HG02610 (cell line): ENCODE measurements around the gene F2RL1.
"Not testable (repeated sequence)": the region's sequence is repeated elsewhere in the genome, so short reads cannot be mapped to it uniquely, and the experiment has no call there.

ENCODE experiments used
- ATAC-seq: cut with Tn5 transposase; IDR thresholded peaks from one replicate; pipeline ENCODE4 v1.9.1; 2021; ENCODE audit warnings: mild to moderate bottlenecking, moderate library complexity; ENCODE audit not compliant: unreplicated experiment

F2RL1 gene

GRCh38 chr5:76849419-76850291, 30.8 kb downstream of the F2RL1 start, which contains the start of gene S100Z:
Gene S100Z (plus strand): TSS chr5:76850014. CDS start chr5:76875360, 25,346 bp downstream.
- ATAC-seq = no peak

DNA sequence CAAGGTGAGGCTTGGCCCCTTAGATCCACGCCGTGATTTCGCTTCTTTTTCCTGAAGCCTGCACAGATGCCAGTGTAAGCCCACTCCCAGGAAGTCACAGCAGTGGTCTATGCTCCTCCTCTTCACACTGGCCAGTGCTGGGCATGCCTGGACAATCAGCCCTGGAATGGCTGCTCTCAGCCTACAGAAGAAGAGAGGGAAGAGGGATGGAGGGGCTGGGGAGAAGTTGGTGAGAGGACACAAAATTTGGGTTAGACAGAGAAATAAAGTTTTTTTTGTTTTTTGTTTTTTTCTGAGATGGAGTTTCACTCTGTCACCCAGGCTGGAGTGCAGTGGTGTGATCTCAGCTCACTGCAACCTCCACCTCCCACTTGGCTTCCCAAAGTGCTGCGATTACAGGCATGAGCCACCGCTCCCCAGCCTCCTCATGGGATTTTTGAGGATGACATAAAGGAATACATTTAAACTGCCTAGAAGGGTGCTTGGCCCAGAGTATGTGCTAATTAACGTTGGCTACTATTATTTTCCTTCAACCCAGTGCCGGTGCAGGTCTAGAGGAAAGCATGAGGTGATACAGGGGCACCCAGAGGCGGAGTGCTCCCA, 31.8 kb downstream of the F2RL1 start:
- ATAC-seq = no peak

DNA sequence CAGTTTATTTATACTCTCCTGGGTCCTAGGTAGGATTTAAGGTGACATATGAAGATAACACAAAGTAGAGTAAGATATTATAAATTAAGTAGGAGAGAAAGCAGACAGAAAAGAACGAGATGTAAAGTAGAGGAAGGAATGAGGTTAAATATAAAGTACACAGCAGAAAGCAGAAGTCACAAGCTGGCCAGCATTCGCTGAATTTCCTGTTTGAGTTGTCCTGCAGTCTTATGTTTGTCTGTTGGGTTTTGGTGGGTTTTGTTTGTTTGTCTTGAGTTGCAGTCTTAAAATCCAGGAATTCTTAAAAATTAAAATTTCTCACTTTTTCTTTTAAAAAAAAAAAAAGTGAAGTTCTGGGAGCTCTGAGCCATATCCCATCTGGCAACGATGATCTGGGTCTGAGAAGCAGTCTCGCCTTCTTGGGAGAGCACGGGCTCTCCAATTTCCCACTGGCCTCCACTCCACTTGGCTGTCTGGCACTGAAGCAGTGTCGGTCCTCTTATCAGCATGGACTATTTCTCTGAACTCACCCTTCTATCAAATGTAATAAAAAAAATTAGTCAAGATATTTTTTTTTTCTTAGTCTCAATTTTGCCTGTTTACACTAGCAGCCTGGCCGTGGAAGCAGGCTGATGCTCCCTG, 33.0 kb downstream of the F2RL1 start:
- no peak for ATAC-seq

DNA sequence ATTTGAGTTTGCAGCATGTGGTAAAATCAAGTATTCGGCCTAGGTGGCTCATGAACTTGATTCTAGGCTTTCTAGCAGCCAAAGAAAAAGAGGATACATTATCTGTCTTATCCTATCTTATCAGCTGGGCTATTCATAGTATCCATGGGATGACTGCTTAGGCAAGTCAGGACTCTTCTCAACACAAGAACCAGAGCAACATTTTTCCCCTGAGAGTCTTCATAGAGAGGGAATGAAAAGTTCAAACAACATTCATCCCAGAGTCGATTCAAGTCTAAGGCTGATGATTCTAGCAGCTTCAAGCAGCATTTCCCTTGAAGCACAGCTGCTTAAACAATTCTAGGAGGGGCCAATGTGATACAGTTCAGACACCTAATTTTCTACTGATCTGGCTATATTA, 33.9 kb downstream of the F2RL1 start:
- no peak for ATAC-seq

DNA sequence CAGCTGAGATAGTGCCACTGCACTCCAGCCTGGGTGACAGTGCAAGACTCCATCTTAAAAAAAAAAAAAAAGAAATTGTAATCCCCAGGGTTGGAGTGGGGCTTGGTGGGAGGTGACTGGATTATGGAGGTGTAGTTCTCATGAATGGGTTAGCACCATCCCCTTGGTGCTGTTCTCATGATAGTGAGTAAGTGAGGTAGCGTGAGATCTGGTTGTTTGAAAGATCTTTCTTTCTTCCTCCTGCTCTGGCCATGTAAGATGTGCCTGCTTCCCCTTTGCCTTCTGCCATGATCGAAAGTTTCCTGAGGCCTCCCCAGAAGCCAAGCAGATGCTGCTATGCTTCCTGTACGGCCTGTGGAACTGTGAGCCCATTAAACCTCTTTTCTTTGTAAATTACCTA, 34.9 kb downstream of the F2RL1 start:
- not testable (repeated sequence) for ATAC-seq

DNA sequence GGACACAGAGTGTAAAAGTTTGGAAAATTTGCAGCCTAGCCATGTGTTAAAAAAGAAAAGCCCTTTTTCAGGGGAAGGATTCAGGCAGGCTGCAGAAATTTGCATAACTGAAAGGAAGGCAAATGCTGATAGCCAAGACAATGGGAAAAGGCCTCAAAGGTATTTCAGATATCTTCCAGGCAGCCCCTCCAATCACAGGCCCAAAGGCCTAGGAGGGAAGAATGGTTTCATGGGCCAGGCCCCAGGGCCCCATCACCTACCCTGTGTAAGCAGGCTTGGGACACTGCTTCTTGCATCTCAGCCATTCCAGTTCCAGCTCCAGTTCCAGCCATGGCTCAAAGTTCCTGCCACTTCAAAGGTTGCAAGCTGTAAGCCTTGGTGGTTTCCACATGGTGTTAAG, 35.8 kb downstream of the F2RL1 start:
- ATAC-seq = no peak

- ATAC-seq = not testable (repeated sequence)
These were observed 36.7 kb downstream of the F2RL1 start for GRCh38 chr5:76855501-76855900.

DNA sequence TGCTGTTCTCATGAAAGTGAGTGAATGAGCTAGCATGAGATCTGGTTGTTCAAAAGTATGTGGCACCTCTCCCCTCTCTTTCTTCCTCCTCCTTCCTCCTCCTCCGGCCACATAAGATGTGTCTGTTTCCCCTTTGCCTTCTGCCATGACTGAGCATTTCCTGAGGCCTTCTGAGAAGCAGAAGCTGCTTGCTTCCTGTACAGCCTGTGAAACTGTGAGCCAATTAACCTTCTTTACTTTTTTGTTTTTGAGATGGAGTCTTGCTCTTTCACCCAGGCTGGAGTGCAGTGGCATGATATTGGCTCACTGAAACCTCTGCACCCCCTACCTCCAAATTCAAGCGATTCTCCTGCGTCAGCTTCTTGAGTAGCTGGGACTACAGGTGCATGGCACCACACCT, 37.1 kb downstream of the F2RL1 start:
- ATAC-seq = no peak

- ATAC-seq = not testable (repeated sequence)
These were observed 38.0 kb downstream of the F2RL1 start for GRCh38 chr5:76856800-76857199.

GRCh38 chr5:76859591-76860247, 40.9 kb downstream of the F2RL1 start:
- ATAC-seq = no peak

GRCh38 chr5:76861612-76862011, 42.8 kb downstream of the F2RL1 start:
- no peak for ATAC-seq

DNA sequence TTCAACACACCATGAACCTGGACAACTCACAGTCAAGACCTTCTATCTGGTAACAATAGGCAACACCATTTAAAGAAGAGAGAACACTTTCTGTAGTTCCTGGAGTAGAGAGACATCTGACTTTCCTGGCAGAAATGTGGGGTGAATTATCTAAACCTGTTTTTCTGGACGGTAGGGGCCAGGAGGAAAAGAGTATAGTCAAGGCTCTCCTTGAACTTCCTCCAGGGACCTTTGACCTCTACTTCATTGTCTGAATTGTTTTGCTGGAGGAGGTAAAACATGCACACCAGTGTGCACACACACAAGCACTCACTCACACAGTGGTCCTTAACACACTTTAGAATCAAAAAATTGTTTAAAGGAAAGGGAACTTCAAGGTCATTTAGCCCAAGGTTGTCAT, 44.2 kb downstream of the F2RL1 start:
- ATAC-seq = no peak

DNA sequence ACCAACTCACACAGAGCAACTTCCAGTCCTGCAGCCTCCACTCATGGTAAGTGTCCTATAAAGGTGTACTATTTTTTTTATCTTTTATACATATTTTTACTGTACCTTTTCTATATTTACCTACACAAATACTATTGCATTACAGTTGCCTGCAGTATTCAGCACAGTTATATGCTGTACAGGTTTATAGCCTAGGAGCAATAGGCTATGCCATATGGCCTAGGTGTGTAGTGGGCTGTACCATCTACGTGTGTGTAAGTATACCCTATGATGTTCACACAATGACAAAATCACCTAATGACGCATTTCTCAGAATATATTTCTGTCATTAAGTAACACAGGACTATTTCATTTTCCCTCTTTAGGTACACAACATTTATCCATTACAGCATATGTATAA, 47.7 kb downstream of the F2RL1 start:
- ATAC-seq = no peak

- no peak for ATAC-seq
These were observed 48.2 kb downstream of the F2RL1 start for GRCh38 chr5:76867038-76867437.

DNA sequence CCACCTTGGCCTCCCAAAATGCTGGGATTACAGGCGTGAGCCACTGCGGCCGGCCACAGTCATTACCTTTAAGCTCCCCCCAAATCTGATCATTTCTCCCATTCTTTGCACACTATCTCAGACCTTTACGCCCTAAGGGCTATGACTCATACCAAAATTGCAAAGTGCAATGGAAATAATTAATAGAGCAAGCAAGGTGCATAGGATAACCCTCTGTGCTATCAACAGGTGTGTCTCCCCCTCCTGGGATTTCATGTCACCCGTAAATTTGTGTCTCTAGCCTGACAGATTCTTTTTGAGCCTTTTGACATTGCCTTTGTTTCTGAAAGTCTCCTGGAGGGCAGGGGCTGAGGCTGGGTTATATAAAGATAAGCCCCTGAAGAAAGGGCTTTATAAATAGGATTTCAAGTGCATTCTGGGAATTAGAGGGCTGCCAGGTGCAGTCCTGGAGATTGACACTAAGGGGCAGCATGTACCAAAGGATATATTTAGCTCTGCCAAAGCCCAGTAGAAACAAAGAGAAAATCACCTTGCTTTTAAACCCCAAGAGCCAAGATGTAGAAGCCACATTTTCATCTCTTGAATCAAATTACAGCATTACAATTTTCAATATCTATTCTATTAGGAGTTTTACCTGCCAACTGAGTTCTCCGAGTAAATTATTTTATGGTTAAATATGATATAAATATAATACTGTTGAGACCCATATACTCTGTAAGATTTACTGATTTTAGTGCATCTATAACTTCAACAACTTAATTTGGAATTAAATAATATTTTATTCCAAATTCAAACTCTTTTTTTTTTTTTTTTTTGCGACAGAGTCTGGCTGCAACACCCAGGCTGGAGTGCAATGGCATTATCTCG, 49.2 kb downstream of the F2RL1 start:
- ATAC-seq = peak; percentile 40

- ATAC-seq = no peak
These were observed 51.2 kb downstream of the F2RL1 start for GRCh38 chr5:76870046-76870445.

DNA sequence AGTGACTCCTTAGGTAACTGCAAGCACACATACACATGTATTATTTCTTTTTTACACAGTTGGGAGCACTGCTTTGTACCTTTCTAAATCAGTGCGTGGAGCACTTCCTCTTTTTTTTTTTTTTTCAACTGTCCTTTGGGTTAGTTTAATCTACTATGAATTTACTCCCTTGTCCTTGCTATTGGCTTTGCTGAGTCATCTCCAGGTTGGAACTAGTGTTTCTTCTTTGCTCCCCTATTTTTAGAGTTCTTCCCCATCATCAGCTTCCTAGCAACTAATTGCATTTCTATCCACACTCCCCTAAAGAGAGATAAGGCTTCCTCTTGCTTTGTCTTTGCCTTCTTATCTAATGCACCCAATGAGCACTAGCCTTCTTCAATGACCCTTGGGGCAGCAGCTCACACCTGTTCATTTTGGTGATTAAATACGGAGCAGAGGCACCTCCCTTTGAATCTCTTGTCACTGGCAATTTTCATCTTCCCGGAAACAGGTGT, 55.3 kb downstream of the F2RL1 start:
- ATAC-seq = no peak
